HG02678 (cell line): Measurements from ENCODE around the gene CASS4.
A peak's percentile ranks its signal among the peaks of the same experiment; 100 is the strongest.

Experiments used
- ATAC-seq: cut with Tn5 transposase; IDR thresholded peaks from one replicate; pipeline ENCODE4 v1.9.1; 2021; ENCODE audit warnings: mild to moderate bottlenecking, moderate library complexity; ENCODE audit not compliant: unreplicated experiment

CASS4 gene

DNA sequence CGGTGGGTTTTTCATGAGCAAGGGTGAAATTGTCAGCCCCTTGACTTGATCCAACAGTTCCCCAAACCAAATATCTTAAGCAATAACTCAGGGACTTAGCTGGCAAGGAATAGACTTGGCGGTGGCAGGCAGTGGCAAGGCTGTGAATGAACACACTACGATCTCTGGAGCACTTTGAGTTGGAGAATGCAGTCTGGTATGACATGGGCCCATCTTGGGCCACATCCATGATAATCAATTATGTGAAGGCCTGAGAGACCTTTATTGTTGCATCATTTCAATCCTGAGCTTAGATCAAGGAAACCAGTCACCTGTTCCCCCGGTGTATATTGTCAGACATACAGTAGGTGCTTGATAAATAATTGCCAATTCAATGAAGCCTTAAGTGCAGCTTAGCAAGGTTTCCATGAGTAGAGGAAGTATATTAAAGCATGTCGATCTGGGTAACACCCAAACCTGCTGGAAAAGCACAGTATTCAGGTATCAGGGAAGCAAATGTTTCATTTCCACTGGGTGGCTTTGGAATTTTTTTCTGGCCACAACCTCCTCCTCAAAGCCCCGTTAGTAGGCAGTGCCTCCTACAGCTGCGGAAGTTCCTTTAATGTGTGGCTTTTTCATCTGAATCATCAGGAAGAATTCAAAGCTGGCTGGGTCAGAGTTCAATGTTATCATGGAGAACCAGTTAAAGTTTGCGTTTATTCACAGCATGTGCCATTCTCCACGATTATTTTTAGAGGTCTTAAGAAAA lies 10.2 kb downstream of the CASS4 start:
- ATAC-seq: no peak

- ATAC-seq: no peak
Measured at GRCh38 chr20:56422824-56423189, 10.7 kb downstream of the CASS4 start.

DNA sequence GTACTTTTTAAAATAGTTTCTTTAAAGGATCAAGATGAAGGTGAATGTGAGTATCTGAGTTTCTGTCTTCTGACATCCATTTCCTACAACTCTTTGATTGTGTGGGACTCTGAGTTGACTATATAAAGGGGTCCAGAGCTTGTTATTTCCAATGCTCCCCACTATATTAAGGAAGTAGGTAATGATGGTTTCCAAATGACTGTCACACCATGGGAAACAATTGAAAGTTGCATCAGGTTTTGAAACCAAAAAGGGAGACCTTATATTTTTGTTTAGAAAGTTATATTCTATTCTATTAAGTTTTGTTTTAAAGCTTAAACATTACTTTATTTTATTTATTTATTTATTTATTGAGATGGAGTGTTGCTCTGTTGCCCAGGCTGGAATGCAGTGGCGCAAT lies 11.2 kb downstream of the CASS4 start:
- ATAC-seq: no peak

DNA sequence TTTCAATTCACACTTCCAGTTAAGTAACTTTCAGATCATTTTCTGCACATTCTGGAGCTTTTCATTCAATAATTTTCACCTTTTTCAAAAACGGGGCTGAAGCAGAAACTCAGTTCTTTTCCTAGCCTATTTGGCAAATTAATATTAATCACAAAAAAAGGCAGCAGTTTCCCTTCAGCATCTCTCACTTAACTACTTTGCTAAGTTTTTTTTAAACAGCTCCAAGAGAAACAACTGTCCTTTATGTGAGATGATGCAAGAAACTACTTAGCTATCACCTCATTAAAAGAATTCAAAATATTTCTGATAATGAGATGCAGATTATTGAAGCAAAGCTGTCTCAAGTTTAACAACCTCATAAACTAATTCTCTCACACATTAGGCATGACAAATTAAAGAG lies 11.8 kb downstream of the CASS4 start:
- ATAC-seq: no peak

DNA sequence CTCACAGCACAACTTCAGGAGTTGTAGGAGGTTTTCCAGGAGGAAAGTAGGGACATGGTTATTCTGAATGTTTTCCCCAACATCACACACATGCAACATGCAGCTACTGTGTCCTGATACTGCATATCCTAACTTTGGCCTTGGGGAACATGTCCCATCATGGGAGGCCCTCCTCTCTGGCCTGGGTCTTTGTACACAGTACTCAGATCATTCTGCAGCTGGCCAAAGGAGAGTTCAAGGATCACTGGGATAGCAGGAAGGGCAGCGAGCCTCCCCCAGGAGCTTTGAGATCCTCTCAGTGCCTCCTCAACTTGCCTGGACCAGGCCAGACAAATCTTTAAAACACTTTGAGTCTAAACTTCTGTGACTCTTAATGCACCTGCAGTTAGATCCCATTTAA lies 12.9 kb downstream of the CASS4 start:
- no peak for ATAC-seq

DNA sequence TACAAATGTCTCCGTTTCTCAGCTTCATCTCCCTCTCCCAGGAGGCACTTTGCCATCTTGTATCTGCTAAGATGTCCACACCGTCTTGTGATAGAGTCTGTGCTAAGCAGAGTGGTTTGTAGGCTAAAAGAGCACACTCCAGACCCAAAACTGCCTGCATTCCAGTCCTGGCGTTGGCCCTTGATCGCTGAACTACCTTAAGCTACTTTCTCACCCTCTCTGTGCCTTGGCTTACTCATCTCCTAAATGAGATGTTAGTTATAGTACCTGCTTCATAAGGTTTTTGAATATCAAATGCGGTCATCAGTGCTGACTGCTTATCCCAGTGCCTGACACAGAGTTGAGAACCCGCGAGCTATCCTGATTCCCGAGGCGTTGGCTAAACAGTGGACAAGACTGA lies 14.0 kb downstream of the CASS4 start:
- no peak for ATAC-seq

DNA sequence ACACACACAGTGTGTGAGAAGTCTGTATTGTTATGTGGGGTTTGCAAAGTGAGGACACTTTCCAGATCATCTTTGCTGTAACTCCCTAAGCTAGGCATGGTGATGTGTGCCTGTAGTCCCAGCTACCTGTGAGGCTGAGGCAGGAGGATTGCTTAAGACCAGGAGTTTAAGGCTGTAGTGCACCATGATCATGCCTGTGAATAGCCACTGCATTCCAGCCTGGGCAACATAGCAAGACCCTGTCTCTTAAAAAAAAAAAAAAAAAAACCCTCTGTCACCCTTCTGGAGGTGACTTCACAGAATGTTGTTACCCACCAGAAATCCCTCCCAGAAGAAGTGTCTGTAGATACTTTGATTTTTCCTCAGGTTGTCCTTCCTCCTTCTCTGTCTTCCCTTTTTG lies 14.9 kb downstream of the CASS4 start:
- ATAC-seq: no peak

- no peak for ATAC-seq
Measured at GRCh38 chr20:56427797-56428196, 15.7 kb downstream of the CASS4 start.

DNA sequence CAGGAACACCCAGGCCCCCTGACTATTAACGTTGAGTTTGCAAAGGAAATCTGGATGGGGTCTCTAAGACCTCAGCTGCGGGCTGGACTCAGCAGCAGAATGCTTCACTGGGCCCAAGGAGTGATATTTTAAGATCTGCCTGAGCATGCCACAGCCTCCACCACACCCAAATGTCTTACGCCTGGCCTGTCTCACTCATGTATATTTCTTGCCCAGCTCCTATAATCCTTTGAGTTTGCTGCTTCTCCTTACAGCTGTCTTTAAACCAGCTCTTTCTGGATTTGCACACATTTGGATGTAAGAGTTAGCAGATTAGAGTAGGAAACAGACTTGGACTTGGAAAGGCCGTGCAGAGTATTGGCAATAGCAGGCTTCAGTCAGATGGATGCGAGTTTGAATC lies 16.4 kb downstream of the CASS4 start:
- no peak for ATAC-seq

- no peak for ATAC-seq
Measured at GRCh38 chr20:56428881-56429280, 16.8 kb downstream of the CASS4 start.

- no peak for ATAC-seq
Measured at GRCh38 chr20:56429502-56429901, 17.4 kb downstream of the CASS4 start.

DNA sequence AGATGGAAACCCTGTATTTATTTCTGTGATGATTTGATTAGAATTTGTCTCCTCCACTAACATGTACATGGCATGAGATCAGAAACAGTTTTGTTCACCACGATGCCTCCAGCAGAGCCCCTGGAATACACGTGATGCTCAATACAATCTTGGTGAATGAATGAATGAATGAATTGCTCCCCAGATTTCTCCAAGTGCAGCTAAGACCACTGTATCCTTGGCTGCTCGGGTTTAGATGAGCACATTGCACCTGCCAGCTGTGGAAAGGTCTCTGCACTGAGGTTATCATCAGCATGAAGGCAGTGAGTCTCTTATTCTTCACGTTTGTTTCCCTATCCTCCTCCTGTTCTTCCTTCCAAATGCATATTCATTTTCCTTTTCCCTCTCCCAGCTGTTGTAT lies 17.9 kb downstream of the CASS4 start:
- no peak for ATAC-seq

- no peak for ATAC-seq
Measured at GRCh38 chr20:56430461-56430860, 18.4 kb downstream of the CASS4 start.

- no peak for ATAC-seq
Measured at GRCh38 chr20:56430957-56431356, 18.9 kb downstream of the CASS4 start.

- ATAC-seq: no peak
Measured at GRCh38 chr20:56431471-56431870, 19.4 kb downstream of the CASS4 start.

- ATAC-seq: no peak
Measured at GRCh38 chr20:56433221-56433879, 21.3 kb downstream of the CASS4 start.

DNA sequence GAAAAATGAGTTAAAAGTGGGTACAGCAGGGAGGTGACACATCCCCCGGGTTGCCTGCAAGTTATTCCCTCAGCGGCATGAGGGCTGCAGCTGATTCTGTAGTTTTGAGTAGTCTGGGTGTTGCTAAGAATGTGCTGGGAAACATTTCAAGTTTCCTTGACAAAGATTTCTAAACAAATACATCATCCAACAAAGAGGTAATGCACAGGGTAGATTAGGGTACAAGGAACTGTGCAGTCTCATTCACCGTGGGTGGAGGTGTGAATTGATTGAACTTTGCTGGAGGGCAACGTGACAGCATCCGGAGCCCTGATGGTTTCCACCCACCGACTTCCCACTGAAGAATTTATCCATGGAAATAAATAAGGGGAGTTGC lies 21.8 kb downstream of the CASS4 start:
- no peak for ATAC-seq

- ATAC-seq: no peak
Measured at GRCh38 chr20:56437196-56437960, 25.3 kb downstream of the CASS4 start.

GRCh38 chr20:56438284-56438683 lies 26.2 kb downstream of the CASS4 start:
- no peak for ATAC-seq

- ATAC-seq: no peak
Measured at GRCh38 chr20:56439771-56440291, 27.8 kb downstream of the CASS4 start.

DNA sequence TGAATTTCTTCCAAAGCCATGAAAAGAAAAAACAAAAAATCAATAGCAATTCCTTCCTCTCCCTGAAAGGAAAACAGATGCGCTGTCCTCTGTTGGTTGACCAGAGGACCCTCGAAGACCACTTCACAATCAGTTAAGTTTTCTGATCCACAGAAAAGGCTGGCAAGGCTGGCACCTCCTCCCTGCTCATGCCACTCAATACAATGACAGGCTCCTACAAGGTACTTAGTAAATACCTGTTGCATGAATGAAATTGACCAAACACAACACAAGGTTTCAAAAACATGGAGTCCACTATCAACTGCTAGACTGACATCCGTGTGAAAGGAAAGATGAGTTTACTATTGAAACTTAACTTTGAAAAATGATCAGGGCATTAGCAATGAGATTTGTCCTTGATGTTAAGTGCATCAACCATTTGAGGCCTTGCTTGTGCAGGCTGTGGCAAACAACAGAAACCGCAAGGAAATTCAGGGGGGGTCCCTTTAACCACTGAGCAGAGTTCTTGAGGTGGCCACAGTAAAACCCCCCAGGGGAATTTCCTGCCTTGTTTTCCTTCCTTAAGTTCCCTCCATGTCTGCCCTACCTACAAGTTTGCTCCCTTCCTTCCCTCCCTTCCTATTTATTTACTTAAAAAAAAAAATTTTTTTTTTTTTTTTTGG lies 28.4 kb downstream of the CASS4 start:
- ATAC-seq: peak; percentile 71
